Fibroblast of the conjunctiva (primary cell): ENCODE results near the gene KCTD17.

Experiments used
- DNase-seq: peaks from one replicate; pipeline ENCODE4 v3.0.0-alpha.2; 2010; ENCODE audit warnings: low read depth

Gene KCTD17

DNA sequence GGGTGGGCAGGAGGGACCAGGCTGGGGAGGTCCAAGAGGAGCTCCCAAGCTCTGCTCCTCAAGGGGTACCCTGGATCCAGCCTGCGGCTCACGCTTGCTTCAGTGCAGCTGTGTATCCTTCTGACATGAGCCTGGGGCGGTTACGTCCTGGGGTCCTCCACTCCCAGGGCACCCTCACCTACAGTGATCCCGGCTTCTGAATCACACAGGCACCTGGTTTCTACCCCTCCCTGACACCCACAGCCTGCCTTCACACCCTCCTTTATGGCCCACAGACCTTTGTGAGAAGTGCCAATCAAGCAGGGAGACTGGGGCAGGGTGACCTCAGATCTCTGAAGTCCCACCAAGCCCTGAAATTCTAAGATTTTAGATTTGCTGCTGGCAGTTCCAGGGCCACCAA lies 30.5 kb upstream of the KCTD17 start:
- DNase-seq: no peak

DNA sequence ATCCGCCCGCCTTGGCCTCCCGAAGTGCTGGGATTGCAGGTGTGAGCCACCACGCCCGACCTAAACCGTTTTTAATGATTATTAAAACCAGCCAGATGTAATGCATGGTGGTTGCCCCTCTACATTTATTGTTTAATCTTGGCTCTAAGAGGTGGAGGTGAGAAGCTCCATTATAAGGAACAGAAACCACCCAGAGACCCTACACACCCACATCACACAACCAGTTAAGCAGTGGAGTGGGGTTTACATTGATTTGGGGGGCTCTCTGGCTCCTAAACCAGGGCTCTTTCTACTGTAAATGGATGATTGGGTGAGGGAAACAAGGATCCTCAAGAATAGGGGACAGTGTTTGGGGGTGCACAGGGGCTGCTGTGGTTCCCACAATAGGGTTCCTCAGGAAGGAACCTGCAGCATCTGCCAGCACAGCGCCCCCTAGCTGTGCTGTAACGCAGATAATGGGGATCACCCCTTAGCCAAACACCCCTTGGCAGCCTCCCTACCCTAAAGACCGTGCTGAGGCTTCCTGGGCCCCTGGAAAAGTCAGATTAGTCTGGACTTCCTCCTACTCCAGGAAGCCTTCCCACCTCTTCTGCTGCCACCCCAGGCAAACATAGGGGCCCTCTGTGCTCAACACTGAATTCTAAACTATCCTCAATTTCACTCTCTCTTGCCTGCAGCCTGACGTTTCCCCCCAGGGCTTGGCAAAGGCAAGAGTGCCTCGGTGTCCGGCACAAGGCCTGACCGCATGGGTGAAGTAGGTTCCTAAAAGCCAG lies 29.6 kb upstream of the KCTD17 start:
- no peak for DNase-seq

DNA sequence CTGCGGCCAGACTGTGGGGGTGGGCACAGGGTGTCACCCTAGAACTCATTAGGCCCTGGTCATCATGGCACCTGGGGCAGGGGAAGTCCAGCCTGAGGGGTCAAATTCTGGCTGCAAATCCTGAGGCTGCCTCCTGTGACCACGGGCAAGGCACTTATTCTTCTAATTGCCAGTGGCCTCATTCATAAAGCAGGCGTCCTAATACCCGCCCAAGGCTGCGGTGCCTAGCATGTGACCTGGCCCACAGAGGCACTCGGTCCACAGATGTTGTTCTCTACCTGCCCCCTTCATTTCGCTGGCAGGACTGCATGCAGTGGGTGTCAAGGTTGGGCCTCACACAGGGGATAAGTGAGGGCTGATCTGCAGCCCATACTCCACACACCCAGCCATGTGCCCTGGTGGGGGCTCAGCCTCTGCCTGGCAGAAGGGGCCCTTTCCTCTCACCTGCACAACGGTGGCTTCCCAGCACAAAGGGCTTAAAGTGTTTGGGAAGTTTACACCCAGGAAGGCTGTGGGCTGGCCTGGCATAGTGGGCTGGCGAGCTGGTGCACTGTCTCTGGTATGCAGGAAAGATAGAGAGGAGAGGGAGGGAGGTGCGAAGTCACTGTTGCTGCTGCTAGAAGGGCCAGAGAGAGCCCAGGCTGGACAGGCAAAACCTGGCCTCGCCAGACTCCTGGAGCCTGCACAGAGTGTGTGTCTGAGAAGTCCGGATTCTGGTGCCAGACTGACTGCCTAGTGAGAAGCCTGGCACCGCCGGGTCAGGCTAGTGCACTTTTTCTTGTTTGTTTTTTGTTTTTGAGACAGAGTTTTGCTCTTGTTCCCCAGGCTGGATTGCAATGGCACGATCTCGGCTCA lies 28.8 kb upstream of the KCTD17 start:
- DNase-seq: no peak

DNA sequence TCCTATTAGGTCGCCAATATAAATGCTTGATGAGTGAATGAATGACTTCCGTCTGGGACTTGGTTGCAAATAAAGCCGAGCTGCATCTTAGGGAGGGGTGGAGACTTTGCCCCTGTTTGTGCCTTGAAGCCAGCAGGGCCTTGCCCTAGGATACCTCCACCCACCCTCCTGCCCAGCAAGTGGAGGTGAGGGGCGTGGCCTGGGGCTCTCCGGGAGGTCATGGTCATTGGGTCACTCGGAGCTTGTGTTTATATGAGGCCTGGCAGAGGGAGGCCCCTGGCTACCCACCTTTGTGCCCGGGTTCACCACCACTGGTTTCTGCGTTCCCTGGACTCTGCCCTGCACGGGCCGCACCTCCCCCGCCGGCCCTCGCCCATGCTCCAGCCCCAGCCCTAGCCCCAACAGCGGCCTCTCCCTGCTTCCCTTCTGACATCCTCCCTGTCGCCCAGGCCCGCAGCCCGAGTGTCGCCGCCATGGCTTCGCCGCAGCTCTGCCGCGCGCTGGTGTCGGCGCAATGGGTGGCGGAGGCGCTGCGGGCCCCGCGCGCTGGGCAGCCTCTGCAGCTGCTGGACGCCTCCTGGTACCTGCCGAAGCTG lies 27.7 kb upstream of the KCTD17 start:
- no peak for DNase-seq

DNA sequence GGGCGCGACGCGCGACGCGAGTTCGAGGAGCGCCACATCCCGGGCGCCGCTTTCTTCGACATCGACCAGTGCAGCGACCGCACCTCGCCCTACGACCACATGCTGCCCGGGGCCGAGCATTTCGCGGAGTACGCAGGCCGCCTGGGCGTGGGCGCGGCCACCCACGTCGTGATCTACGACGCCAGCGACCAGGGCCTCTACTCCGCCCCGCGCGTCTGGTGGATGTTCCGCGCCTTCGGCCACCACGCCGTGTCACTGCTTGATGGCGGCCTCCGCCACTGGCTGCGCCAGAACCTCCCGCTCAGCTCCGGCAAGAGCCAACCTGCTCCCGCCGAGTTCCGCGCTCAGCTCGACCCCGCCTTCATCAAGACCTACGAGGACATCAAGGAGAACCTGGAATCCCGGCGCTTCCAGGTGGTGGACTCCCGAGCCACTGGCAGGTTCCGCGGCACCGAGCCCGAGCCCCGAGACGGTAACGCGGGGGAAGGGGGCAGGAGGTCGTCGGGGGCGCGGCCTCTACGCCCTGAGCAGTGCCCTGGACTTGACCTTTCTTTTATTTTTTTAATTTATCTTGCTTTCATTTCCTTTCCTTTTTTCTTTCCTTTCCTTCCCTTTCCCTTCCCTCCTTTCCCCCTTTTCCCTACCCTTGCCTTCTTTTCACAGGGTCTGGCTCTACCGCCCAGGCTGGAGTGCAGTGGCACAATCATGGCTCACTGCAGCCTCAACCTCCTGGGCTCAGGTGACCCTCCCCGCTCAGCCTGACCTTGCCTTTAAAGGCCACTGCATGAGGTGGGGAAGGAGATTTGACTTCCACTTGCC lies 27.0 kb upstream of the KCTD17 start:
- no peak for DNase-seq

DNA sequence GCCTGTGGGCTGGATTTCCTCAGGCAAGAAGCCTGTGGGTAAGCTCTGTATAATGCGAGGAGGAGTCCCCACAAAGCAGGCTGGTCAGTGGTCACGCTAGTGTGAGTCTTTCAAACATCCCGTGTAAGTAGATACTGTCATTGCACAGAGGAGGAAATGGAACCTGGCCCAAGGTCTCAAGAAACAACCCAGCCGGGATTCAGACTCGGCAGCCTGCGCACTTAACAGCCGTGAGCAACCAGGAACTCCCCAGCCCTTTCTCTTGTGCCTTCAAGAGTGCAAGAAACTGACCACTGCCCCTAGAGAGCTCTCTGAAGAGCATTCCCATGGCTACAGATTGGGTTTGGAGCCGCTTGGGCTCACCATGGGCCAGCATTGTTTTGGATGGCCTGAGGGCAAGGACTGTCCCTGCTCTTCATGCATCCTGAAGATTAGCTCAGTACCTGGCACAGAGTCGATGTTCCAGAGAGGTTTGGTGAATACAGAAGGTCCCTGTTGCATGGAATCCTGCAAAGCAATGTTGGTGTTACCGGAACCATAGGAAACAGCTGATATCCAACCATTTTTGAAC lies 26.0 kb upstream of the KCTD17 start:
- DNase-seq: no peak

DNA sequence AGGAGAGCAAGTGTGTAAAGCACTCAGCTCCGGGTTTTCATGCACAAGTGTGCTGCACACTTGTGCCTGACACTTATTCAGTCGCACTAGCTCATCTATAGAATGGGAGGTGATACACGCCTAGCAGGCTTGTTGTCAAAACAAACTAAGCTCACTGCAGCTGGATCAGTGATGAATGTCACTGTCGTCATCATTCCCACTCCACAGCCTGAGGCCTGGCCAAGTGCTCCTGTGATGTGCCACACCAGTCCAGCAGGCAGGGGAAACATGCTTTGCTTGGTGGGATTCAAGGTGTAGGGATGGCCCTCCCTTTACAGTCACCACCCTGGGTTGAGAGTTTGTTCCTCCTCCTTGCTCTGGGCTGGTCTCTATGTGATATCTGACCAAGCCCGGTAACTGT lies 25.2 kb upstream of the KCTD17 start:
- no peak for DNase-seq

DNA sequence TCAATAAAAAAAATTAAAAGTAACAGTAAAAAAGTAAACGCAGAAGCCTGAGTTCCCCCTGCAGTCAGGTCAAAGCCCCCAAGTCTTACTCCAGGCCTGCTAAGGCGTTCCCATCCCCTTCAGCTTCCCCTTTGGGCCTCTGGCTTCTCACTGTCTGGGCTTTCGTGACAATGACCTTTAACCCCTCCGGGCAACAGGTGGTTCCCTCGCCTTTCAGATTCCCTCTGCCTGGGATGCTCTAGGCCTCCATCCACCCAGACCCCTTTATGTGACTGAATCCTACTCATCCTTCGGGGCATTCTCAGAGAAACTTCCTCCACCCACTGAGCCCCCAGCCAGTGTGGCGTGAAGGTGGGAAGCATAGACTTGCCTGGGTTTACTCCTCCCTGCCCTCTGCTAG lies 24.0 kb upstream of the KCTD17 start:
- DNase-seq: no peak

GRCh38 chr22:37028692-37029674 lies 22.6 kb upstream of the KCTD17 start:
- no peak for DNase-seq

GRCh38 chr22:37030560-37031281 lies 20.8 kb upstream of the KCTD17 start:
- no peak for DNase-seq

- DNase-seq: no peak
Measured at GRCh38 chr22:37032134-37032534, 19.4 kb upstream of the KCTD17 start.

GRCh38 chr22:37032535-37033460 lies 18.7 kb upstream of the KCTD17 start:
- peak; percentile 51 for DNase-seq

DNA sequence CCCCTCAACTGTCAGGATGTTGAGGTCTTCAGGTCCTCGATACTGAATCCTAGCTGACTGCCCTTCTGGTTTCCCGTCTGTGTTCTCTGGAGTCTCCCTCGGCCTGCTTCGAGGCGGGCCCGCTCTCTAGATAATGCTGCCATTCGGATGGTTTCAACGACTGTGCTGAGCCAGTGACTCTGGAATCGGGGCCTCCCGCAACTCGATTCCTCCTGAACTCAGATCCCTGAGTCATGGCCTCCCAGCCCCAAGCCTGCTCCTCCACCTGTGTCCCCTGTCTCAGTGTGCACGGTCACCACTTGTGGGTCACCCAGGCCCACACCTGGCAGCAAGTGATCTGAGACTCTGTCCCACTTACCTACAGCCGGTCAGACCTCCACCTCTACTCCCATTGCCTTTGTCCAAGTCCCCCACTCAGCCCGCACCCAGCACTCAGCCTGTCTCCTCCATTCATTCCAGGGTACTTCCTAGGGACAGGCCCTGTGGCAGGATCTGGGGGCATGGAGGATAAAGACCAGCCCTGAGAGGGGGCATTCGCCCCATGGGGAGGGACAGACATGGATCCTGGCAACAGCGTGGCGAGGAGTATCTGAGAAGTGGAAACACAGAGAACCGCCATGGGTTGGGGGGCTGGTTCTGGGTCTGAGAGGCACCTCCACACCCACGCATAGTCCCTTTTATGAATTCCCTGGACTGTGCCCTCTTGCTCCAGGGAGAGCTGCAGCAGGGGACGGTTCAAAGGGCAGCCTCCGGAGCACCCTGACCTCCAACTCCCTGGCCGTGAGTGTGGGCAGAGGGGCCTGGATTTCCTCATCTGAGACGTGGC lies 17.7 kb upstream of the KCTD17 start:
- no peak for DNase-seq

GRCh38 chr22:37036655-37037377 lies 14.7 kb upstream of the KCTD17 start:
- DNase-seq: no peak

- DNase-seq: no peak
Measured at GRCh38 chr22:37037669-37038068, 13.9 kb upstream of the KCTD17 start.

DNA sequence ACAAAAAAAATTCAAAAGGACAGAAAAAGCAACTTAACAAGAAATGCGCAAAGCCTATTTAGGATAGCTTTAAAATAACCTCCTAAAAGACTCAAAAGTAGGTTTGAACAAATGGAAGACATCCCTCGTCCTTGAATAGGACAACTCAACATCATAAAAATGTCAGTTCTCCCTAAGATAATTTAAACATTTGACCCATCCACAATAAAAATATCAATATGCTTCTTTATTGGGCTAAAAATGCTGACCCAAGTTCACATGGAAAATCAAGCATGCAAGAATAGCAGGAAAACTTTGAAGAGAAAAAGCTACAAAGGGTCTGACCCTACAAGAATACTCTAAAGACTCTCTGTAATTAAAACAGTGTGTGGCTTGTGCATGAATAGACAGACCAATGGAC lies 12.1 kb upstream of the KCTD17 start:
- no peak for DNase-seq

DNA sequence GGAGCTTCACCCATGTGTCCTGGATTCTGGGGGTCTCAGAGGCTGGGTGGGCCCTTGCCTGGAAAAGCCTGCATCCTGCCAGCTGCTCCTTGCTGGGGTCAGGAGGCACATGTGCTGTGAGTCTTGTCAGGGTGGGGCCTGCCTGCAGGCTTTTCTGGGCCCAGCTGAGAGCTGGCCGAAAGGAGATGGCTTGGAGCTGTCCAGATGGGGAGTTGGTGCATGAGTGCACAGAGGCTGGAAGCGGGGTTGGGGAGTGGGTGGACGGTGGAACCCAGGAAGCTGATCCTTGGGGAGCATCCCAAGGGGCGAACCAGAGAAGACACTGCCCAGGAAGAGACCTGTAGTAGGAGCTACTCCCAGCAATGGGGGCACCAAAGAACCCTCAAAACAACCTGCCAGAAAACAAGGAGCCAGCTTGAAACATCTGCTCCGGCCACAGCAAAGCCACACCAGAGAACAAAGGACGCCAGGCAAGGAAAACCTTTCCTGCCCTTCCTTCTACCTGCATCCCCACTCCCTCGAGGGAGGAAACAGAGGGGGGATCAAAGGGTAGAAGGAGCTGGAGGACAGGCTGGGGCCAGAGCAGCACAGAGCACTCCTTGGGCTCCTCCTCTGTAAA lies 8.2 kb upstream of the KCTD17 start:
- DNase-seq: no peak
